ENCODE measurements around the gene ME3. TPM values are rescaled to one million over a fixed set of nuclear protein-coding genes. Genes with fewer than 3 reads are reported as not detected.

ME3 gene
- total RNA-seq, 1 experiment from 2014 or later = 0.30 TPM

- H3K4me3 ChIP-seq (replicated peaks in 1 of 2; ENCODE audit: low read depth in 1 of 2, low read length in 2 of 2) = no peak overlapping the region
- ATAC-seq = no peak
- H3K27ac ChIP-seq (ENCODE audit: low read depth, low read length) = no peak overlapping the region
These were observed 162.3 kb downstream of the ME3 start for GRCh38 chr11:86510097-86510496.

More at GRCh38 chr11:86510097-86510496, 162.3 kb downstream of the ME3 start:
- ChIA-PET RAD21 (ENCODE audit: low non-redundant PET in 1 of 2, low total read pairs in 2 of 2, uncharacterized antibody in 2 of 2, unreplicated experiment in 2 of 2) (no interaction called here), CTCF (no interaction called here), POLR2A (no interaction called here)
- Histone ChIP-seq H3K9me3 (ENCODE audit: control insufficient read depth in 1 of 2, insufficient read depth in 1 of 2, low read depth in 1 of 2, low read length in 2 of 2) (no peaks in the 10 kb centered on the region; a peak in 1 of 4 replicates), H3K4me1 (ENCODE audit: control insufficient read depth in 1 of 2, insufficient read depth in 2 of 2, low read length in 2 of 2) (peaks cover 12 to 16% of the 10 kb centered on the region in 2 experiments), H3K9ac (ENCODE audit: low read length) (no peak overlapping the region), H2AFZ (ENCODE audit: low read depth, low read length, poor library complexity, severe bottlenecking) (no peak overlapping the region), H3K36me3 (ENCODE audit: control insufficient read depth in 1 of 2, insufficient read depth in 2 of 2, low read length in 2 of 2) (no peaks in the 10 kb centered on the region), H3K79me2 (ENCODE audit: insufficient read depth, low read length) (no peaks in the 10 kb centered on the region), H4K20me1 (ENCODE audit: insufficient read depth) (no peaks in the 10 kb centered on the region), H3K9me2 (ENCODE audit: insufficient read depth) (no peaks in the 10 kb centered on the region), H3K4me2 (ENCODE audit: low read length) (no peak overlapping the region), H3K27me3 (ENCODE audit: insufficient read depth, low read length) (no peaks in the 10 kb centered on the region)
- no TSS peak for BruUV-seq (replicated peaks)
- no peak for DNase-seq (ENCODE audit: low read depth, low spot score)
- intact Hi-C loops (cut with micrococcal nuclease) = no loop called here
- TF ChIP-seq MAX (IDR thresholded peaks at IDR 0.05) (no peak), RAD21 (IDR thresholded peaks at IDR 0.05; ENCODE audit: low read depth) (no peak), CBX3 (IDR thresholded peaks at IDR 0.05; ENCODE audit: low read depth) (no peak), ZNF274 (IDR thresholded peaks at IDR 0.05; ENCODE audit: low read depth, low read length) (no peak), POLR2A (IDR thresholded peaks at IDR 0.05; ENCODE audit: borderline replicate concordance, extremely low read depth, insufficient read depth, insufficient read length) (no peak)
- TF ChIP-seq, protein P1, sequence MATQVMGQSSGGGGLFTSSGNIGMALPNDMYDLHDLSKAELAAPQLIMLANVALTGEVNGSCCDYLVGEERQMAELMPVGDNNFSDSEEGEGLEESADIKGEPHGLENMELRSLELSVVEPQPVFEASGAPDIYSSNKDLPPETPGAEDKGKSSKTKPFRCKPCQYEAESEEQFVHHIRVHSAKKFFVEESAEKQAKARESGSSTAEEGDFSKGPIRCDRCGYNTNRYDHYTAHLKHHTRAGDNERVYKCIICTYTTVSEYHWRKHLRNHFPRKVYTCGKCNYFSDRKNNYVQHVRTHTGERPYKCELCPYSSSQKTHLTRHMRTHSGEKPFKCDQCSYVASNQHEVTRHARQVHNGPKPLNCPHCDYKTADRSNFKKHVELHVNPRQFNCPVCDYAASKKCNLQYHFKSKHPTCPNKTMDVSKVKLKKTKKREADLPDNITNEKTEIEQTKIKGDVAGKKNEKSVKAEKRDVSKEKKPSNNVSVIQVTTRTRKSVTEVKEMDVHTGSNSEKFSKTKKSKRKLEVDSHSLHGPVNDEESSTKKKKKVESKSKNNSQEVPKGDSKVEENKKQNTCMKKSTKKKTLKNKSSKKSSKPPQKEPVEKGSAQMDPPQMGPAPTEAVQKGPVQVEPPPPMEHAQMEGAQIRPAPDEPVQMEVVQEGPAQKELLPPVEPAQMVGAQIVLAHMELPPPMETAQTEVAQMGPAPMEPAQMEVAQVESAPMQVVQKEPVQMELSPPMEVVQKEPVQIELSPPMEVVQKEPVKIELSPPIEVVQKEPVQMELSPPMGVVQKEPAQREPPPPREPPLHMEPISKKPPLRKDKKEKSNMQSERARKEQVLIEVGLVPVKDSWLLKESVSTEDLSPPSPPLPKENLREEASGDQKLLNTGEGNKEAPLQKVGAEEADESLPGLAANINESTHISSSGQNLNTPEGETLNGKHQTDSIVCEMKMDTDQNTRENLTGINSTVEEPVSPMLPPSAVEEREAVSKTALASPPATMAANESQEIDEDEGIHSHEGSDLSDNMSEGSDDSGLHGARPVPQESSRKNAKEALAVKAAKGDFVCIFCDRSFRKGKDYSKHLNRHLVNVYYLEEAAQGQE (IDR thresholded peaks at IDR 0.05; ENCODE audit: low read depth) = no peak
- TF ChIP-seq, protein P2, sequence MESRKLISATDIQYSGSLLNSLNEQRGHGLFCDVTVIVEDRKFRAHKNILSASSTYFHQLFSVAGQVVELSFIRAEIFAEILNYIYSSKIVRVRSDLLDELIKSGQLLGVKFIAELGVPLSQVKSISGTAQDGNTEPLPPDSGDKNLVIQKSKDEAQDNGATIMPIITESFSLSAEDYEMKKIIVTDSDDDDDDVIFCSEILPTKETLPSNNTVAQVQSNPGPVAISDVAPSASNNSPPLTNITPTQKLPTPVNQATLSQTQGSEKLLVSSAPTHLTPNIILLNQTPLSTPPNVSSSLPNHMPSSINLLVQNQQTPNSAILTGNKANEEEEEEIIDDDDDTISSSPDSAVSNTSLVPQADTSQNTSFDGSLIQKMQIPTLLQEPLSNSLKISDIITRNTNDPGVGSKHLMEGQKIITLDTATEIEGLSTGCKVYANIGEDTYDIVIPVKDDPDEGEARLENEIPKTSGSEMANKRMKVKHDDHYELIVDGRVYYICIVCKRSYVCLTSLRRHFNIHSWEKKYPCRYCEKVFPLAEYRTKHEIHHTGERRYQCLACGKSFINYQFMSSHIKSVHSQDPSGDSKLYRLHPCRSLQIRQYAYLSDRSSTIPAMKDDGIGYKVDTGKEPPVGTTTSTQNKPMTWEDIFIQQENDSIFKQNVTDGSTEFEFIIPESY (IDR thresholded peaks at IDR 0.05; ENCODE audit: extremely low read depth, insufficient replicate concordance, low read length) = no peak

Data from HCT116 (cell line).